NB4 (cell line): ENCODE measurements around the gene C9orf78.

Experiments used
- MYC ChIP-seq: IDR thresholded peaks from 2 replicates; pipeline ENCODE4 v1.6.1; 2011; ENCODE audit warnings: low read depth, low read length
- POLR2A ChIP-seq: IDR thresholded peaks from 2 replicates; pipeline ENCODE4 v1.6.1; 2011; ENCODE audit warnings: mild to moderate bottlenecking; ENCODE audit not compliant: insufficient read length; ENCODE audit errors: extremely low read depth
- TF ChIP-seq, protein P1 (sequence below): IDR thresholded peaks from one replicate; pipeline ENCODE4 v1.5.1; 2012; ENCODE audit warnings: low read depth, low read length

DNA sequence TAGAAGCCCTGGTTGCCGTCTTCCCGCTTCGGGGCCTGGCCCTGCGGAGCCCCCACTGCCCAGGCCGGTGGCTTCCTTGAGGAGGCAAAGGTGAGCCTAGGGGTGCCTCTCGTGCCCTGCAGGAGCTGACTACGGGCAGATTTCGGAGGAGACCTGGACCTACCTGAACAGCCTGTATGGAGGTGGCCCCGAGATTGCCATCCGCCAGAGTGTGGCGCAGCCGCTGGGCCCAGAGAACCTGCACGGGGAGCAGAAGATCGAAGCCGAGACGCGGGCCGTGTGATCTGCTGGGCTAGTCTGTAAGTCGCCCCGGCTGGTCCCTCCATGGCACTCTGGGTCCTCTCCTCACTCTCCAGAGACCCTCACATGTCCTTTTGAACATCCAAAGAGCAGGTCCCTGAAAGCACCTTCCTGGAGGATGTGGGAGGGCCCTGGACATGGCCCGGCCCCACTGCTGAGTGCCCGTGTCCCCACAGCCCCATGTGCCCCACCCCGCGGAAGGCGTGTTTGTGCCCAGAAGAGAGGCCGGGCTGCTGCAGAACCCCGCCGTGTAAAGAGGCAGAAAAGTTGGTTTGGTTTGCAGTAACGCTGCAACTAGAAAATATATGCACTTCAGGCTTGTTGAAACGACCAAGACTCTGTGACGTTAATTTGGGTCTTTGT, 45.0 kb upstream of the C9orf78 start:
- TF ChIP-seq, protein P1, sequence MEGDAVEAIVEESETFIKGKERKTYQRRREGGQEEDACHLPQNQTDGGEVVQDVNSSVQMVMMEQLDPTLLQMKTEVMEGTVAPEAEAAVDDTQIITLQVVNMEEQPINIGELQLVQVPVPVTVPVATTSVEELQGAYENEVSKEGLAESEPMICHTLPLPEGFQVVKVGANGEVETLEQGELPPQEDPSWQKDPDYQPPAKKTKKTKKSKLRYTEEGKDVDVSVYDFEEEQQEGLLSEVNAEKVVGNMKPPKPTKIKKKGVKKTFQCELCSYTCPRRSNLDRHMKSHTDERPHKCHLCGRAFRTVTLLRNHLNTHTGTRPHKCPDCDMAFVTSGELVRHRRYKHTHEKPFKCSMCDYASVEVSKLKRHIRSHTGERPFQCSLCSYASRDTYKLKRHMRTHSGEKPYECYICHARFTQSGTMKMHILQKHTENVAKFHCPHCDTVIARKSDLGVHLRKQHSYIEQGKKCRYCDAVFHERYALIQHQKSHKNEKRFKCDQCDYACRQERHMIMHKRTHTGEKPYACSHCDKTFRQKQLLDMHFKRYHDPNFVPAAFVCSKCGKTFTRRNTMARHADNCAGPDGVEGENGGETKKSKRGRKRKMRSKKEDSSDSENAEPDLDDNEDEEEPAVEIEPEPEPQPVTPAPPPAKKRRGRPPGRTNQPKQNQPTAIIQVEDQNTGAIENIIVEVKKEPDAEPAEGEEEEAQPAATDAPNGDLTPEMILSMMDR, result no peak
- no peak for TF ChIP-seq MYC
- no peak for TF ChIP-seq POLR2A
